OCI-LY1 (cell line): ENCODE results near the gene CKMT2.

ENCODE experiments used
- CTCF ChIP-seq: fragments of 200-600 bp; sonication (generic), shearing (Covaris generic); IDR thresholded peaks from 2 replicates; pipeline ENCODE4 v1.5.1; 2017; ENCODE audit warnings: mild to moderate bottlenecking, antibody characterized with exemption, low read length, moderate library complexity, mixed read lengths
- EZH2 ChIP-seq: fragments of 200-600 bp; sonication (generic), shearing (Covaris generic); IDR thresholded peaks from 2 replicates; pipeline ENCODE4 v1.8.0; 2017; ENCODE audit warnings: borderline replicate concordance, mixed run types, mild to moderate bottlenecking, antibody characterized with exemption, low read length, moderate library complexity, mixed read lengths

GRCh38 chr5:81265101-81265500 is 32.0 kb downstream of the CKMT2 start:
- TF ChIP-seq EZH2 (no peak), CTCF (no peak)
